Activated effector memory CD4-positive, alpha-beta T cell treated with anti-CD3 and anti-CD28 coated beads, Interleukin-2, amount 50 U/mL, for 16 hours (primary cell): ENCODE measurements around the gene RAB40C.

ENCODE experiments used
- DNase-seq: peaks from one replicate; pipeline ENCODE4 v3.0.0-alpha.2; 2020

RAB40C gene

DNA sequence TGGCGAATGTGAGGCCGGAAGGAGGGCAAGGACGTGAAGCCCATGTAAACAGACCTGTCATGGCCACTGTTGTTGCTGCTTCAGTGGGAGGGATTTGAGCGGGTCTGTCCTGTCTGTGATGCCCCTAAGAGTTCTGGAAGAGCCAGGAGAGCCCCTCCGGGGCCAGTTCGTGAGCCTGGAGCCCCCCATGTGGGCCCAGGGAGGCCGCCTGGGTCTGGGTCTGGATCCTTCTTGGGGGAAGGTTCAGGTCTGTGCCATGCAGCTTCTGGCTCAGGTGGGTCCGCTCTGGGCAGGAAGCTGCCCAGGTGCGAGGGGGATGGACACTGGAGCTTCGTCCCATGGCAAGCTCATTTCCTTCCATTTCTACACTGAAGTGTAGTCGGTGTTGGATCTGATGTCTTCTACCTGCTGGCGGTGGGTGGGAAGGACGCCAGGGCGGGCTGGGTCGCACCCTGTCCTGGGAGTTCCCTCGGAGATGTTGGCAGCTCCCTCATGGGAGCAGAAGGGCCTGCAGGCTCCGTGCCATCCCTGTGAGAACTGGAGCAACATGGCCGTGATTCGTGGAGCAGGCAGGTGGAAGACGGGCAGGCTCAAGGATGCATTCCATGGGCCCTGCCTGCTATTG lies 29.7 kb downstream of the RAB40C start:
- DNase-seq, result no peak

DNA sequence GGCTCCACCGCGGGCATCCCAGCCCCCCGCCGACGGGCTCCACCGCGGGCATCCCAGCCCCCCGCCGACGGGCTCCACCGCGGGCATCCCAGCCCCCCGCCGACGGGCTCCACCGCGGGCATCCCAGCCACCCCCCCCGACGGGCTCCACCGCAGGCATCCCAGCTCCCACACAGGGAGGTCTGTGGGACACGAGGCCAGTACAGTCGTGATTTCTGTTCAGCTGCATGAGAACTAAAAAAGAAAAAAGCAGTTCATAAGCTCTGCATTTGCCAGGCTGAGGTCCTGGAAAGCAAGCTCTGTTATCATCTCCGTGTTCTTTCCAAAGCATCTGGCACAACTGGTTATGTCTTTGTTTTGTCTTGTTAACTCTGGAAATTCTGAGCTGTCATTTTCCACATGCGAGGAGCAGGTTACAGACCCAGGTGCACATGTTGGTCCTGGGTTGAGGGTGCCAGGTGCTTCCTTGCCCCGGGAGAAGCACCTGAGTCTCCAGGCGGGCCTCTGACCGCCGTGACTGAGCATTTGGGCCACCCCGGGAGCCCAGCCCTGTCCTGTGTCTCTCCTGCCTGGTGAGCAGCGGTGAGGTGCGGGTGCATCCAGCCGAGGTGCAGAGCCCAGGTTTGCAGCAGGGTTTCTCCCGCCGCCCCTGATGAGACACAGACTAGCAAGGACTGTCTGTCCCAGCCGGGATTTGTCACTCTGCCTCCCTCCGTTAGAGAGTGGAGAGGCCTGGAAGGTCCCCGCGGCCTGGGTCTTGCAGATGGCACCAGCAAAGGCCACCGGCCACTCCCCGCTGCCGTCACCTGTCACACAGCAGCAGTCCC lies 31.0 kb downstream of the RAB40C start:
- no peak for DNase-seq

DNA sequence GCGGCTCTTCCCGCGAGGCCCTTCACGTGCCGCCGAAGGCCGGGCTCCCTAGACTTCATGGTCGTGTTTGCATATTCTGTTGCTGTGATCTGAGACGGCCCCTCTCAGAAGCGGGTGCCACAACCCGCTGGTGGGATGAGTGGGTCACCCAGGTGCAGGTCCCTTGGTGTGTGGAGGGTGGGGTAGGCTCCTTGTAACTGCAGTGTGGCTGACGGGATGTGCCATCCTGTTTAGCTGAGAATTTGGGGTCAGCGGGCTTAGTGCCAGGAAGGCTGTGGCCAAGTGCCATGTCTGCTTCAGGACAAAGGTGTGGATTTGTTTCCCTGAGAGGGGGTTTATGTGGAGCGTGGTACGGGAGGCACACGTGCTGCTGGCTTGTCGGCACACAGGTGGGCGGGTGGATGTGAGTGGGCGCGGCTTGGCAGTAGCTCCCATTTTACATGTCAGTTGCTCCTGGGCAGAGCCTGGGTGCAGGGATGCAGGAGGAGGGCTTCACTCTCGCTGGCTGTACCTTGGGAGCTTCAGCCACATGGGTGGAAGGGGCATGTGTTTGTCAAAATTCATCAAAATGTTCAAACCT lies 31.8 kb downstream of the RAB40C start:
- DNase-seq, result no peak

DNA sequence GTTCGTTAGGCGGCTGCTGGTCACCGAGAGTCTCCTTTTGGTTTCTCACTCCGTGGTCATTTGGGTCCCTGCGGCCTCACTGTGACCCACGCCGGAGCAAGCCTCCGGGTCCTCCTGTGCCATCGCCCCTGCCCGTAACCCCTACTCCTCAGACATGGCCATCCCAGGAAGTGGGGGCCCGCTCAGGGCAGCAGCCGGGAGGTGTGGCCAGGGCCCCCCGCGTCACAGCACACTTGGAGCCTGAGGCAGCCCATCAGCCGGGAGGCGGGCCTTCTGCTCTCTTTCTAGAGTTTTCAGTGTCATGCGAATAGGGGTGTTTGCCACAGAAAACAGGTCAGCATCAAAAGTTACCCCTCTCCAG lies 33.0 kb downstream of the RAB40C start:
- no peak for DNase-seq

DNA sequence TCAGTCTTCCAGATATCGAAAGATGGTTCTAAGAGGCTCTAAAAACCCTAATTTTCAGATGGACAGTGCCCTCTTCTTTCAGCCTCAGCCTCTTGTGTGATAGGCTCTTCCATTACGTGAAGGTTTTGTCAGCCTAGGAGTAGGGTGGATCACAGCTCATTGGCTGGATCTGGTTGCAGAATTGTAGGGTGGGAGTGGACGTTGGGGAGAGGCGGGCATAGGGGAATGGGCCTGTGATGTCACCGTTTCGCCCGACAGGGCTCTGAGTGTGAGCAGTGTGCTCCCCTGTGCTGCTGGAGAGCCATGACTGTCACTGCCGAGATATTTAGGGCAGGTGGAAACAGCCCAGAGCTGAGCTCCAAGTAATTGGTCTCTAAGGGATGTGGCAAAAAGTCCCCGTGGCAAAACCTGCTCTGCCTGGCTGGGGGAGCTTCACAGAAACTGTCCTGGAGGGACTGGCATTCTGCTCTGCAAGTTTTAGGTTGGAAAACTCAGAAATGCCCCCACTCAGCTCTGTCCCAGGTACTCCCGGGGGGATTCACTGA lies 34.7 kb downstream of the RAB40C start:
- no peak for DNase-seq

DNA sequence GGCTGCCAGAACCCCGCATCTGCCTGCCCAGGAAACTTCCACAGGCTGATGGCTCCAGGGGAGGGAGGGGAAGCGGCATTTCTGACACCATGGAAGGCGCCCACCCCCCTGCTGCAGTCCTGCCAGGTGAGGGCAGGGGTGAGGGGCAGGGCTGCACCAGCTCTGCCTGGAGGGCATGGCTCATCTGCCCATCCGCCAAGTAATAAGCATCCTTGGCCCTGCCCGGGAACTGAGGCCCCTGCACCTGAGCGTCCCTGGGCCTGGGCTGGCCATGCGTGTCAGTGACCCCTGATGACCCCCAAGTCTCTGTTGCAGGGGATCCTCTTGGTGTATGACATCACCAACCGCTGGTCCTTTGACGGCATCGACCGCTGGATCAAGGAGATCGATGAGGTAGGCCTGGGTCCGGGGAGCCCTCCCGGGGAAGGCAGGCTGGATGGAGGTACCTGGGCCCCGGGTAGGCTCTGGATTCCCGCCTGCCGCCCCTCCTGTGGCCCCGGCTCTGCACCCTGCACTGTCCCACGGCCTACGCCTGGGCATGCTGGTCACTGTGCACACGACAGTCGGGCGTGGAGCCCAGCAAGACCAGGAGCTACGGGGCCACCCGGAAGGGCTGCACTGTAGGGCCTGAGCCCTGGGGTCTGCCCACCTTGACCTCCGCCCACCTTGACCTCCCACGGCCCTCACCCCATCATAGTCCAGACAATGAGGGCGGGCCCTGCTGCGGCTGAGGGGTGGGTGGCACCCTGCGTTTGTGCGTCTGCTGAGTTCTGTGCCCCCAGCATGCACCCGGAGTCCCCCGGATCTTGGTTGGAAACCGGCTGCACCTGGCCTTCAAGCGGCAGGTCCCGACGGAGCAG lies 35.5 kb downstream of the RAB40C start:
- DNase-seq, result no peak

DNA sequence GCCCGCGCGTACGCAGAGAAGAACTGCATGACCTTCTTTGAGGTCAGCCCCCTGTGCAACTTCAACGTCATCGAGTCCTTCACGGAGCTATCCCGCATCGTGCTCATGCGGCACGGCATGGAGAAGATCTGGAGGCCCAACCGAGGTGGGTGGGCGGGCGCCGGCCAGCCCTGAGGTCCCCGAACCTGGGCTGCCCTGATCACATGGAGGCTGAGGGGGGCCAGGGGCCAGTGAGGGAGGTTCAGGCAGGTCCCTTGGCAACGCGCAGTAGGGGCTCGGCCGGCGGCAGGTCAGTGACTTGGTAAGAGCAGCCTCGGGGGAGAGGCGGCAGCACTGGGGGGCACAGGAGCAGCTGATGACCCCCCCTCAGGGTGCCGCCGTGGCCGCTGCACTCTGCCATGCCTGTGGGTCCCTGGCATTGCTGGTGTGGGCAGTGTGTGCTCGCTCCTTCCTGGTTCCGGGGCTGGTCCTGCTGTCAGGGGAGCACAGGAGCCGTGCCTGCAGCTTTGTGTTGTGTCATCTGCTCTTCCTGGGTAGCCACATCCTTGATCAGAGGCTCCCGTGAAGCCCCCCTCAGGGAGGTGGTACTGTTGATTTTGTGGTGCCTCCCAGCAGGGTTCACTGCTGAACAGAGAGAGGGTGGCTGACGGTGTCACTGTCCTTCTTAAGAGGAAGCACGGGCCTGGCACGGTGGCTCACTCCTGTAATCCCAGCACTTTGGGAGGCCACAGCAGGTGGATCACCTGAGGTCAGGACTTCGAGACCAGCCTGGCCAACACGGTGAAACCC lies 36.3 kb downstream of the RAB40C start:
- no peak for DNase-seq

DNA sequence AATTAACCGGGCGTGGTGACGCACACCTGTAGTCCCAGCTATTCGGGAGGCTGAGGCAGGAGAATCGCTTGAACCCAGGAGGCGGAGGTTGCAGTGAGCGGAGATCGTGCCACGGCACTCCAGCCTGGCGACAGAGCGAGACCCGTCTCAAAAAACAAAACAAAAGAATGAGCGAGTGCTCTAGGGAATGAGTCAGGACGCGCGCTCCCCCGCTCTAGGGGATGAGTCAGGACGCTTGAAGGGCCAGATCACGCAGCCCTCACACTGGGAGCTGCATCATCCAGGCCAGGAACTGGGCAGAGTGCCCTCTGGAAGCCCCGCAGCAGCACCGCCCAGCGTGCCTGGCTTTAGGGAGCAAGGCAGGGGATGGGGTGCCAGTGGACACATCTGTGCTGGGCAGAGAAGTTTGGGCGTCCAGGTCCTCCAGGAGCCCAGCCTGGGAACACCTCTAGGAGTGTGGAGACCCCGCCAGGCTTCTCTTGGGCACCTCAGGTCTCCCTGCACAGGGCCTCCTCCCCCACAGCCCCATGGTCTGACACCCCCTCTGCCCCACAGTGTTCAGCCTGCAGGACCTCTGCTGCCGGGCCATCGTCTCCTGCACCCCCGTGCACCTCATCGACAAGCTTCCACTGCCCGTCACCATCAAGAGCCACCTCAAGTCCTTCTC lies 37.1 kb downstream of the RAB40C start:
- DNase-seq, result no peak

DNA sequence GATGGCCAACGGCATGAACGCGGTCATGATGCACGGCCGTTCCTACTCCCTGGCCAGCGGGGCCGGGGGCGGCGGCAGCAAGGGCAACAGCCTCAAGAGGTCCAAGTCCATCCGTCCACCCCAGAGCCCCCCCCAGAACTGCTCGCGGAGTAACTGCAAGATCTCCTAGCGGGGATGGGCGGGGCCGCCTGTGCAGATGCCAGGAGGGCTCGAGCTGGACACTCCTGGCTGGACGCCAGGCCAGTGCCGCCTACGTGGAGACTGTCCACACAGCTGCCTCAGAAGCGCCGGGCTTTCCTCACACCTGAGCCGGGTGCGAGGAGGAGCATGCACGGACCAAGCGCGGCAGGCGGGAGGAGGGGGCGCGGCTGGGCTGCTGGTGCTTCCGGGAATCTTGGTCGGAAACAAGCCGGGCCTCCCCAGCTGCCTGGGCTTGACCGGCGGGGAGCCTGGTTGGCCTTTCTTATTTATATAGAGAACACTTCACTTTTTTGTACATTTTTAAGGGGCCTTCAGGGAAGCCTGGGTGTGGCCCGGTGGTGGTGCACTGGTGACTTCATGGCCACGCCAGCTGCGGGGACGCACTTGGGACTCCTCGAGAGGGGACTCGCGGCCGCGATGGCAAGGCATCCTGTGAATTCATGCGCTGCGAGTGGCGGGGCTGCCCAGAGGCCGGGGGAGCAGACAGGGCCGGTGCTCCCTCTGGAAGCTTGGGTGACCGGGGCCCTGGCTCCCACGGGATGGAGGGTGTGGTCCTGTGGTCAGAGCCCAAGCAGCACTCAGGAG lies 37.8 kb downstream of the RAB40C start:
- no peak for DNase-seq

DNA sequence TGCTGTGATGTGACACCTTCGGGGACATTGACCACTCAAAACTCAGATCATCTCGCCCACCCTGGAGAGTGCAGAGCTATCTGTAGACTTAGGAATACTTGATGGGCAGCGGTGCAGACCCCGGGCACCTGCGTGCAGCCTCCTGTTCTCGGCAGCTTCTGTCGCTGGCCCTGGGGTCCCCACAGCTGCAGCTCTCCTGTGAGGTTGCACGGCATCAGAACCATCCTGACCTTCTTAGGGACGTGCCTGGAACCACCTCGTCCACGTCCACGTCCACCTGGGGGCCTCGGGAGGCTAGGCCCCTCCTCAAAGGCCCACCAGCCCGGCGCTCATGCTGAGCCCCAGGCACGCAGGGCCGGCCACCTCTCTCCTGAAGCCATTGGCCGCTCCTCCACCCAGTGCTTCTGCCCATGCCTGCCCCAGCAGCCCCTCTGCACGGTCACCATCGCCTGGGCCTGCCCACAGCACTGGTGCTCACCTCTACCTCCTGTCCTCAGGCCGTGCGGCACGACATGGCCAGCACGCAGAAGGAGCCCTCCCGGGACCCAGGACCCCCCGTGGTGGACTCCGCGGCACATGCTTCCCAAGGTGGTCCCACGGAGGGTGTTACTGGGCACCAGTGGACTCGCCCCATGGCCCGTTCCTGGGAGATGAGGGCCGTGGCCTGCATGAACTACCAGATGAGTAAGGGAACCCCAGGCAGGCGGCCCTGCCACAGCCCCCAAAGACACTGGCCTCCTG lies 38.6 kb downstream of the RAB40C start:
- no peak for DNase-seq

DNA sequence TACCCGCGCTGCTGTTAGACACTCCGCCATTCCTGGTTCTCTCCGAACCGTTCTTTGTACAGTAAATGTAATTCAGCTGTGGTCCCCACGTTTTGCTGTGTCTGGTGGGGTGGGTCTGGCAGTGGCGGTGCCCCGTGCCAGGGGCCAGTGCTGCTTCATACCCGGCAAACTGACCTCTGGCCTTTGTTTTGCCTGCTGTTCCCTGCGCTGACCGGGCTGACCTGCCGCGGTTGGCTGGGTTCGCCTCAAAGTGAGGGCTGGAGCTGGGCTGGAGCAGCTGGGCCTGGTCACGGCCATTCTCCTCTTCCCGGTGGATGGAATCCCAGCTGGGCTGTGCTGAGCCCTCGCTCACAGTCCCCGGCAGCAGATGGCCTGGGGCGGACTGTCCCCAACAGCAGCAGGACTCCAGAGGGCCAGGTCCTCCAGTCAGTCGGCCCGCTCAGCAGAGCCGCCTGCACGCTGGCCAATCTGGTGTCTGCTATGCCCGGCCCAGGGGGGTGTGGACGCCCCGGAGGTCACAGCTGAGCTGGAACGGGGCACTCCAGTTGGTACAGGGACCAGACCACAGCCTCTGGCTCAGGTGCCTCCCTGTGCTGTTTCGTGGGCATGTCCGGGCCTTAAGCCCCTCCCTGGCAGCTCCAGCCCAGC lies 39.4 kb downstream of the RAB40C start:
- DNase-seq, result no peak

DNA sequence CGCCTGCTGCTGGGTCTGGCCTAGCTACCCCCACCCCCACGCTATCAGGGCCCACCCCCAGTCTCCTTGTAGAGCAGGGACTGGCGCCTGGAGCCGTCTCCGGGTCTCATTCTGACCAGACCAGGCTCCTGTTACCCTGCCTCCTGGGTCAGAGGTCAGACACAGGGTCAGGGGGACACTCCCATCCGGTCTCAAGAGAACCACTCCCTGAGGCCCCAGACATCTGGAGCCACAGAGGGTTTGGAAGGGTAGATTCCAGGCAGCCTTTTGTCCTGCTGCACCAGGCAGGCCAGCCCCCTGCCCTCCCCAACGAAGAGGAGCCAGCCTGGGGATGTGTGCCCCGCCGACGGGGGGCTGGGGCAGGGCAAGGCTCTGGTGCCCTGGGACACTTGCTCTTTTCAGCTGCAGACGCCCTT lies 40.0 kb downstream of the RAB40C start:
- no peak for DNase-seq

DNA sequence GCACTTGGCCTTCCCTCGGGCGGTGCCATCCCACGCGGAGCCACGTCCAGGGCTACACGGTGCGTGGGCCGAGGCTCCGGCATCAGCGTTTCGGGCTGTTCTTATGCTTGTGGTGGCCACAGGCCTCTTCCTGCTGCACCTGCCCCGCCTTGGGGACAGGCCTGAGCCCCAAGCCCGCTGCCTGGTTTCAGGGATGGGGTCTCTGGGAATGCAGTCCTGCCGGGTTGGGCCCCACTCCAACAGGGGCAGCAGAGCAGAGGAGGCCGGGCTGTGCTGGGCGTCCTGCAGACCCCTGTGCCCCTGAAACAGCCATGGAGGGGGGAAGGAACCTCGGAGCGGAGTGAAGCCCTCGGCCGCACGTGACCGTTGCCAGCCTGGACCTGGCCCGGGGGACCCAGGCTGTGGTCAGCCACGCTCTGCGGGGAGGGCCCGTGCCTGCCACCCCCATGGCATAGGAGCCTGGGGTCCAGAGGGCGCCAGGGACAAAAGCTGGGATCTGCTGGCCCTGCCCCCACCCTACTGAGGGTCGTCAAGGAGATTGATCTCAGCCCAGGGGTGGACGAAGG lies 40.5 kb downstream of the RAB40C start:
- DNase-seq, result no peak

DNA sequence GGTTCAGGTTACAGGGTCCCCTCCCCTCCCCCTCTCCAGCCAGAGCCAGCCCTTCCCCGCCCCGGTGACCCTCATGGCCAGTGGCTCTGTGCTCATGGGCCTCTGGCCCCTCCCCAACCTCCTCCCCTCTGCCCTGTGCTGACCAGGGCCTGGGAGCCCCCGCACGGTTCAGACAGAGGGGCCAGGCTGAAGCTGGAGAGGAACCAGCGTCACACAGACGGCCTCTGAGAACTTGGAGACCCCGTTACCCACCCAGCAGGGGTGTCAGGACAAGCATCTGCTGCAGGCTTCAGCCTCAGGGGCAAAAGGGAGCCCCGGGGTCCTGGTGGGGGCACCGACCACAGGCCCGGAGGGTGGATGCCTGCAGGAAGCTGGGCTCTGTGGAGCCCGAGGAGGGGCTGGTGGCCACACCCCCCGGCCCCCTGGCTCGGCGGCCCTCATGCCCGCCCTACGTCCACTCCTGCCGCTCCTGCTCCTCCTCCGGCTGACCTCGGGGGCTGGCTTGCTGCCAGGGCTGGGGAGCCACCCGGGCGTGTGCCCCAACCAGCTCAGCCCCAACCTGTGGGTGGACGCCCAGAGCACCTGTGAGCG lies 41.0 kb downstream of the RAB40C start, which contains the start of gene WFIKKN1:
TSS of gene WFIKKN1 (plus strand) at position 171 of the 591 bp plus-strand sequence. CDS start at position 440, 269 bp downstream.
- no peak for DNase-seq

DNA sequence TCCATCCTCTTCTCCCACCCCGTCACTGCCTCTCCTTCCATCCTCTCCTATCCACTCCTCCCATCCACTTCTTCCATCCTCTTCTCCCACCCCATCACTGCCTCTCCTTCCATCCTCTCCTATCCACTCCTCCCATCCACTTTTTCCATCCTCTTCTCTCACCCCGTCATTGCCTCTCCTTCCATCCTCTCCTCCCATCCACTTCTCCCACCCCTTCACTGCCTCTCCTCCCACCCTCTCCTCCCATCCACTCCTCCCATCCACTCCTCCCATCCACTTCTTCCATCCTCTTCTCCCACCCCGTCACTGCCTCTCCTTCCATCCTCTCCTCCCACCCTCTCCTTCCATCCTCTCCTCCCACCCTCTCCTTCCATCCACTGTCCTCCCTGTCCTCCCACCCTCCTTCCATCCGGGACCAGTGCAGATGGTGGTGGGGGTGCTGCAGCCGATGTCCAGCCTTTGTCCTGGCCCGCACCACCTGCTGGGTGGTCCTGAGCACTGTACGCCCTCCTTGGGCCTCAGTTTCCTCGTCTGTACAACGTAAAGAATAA lies 42.0 kb downstream of the RAB40C start:
- DNase-seq, result no peak

DNA sequence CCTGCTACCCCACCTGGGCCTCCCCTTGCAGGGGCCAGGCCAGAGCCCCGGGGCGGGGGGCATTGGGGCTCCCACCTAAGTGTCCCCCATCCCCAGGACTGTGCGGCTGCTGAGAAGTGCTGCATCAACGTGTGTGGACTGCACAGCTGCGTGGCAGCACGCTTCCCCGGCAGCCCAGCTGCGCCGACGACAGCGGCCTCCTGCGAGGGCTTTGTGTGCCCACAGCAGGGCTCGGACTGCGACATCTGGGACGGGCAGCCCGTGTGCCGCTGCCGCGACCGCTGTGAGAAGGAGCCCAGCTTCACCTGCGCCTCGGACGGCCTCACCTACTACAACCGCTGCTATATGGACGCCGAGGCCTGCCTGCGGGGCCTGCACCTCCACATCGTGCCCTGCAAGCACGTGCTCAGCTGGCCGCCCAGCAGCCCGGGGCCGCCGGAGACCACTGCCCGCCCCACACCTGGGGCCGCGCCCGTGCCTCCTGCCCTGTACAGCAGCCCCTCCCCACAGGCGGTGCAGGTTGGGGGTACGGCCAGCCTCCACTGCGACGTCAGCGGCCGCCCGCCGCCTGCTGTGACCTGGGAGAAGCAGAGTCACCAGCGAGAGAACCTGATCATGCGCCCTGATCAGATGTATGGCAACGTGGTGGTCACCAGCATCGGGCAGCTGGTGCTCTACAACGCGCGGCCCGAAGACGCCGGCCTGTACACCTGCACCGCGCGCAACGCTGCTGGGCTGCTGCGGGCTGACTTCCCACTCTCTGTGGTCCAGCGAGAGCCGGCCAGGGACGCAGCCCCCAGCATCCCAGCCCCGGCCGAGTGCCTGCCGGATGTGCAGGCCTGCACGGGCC lies 42.8 kb downstream of the RAB40C start:
- DNase-seq, result no peak

DNA sequence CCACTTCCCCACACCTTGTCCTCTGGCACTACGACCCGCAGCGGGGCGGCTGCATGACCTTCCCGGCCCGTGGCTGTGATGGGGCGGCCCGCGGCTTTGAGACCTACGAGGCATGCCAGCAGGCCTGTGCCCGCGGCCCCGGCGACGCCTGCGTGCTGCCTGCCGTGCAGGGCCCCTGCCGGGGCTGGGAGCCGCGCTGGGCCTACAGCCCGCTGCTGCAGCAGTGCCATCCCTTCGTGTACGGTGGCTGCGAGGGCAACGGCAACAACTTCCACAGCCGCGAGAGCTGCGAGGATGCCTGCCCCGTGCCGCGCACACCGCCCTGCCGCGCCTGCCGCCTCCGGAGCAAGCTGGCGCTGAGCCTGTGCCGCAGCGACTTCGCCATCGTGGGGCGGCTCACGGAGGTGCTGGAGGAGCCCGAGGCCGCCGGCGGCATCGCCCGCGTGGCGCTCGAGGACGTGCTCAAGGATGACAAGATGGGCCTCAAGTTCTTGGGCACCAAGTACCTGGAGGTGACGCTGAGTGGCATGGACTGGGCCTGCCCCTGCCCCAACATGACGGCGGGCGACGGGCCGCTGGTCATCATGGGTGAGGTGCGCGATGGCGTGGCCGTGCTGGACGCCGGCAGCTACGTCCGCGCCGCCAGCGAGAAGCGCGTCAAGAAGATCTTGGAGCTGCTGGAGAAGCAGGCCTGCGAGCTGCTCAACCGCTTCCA lies 43.6 kb downstream of the RAB40C start:
- DNase-seq, result no peak
